Parathyroid adenoma (tissue), 2 donors: Measurements from ENCODE around the gene NOX5.
A peak's percentile ranks its signal among the peaks of the same experiment; 100 is the strongest.

Experiments used
- H2AFZ ChIP-seq: fragments of 300-600 bp; sonication (generic); one replicate; pipeline ENCODE4 v1.7.0; 2017; ENCODE audit warnings: antibody characterized with exemption, mild to moderate bottlenecking
- H3K27ac ChIP-seq: fragments of 300-600 bp; sonication (generic); one replicate; pipeline ENCODE4 v1.7.0; 2017
- H3K27me3 ChIP-seq: fragments of 300-600 bp; sonication (generic); one replicate; pipeline ENCODE4 v1.7.0; 2017; ENCODE audit warnings: low read length; ENCODE audit not compliant: control insufficient read depth, insufficient read depth
- H3K36me3 ChIP-seq: fragments of 300-600 bp; sonication (generic); one replicate; pipeline ENCODE4 v1.7.0; 2017; ENCODE audit warnings: low read length; ENCODE audit not compliant: control insufficient read depth, insufficient read depth
- H3K4me1 ChIP-seq: fragments of 300-600 bp; sonication (generic); one replicate; pipeline ENCODE4 v1.7.0; 2017; ENCODE audit warnings: control low read depth
- H3K4me2 ChIP-seq: fragments of 300-600 bp; sonication (generic); one replicate; pipeline ENCODE4 v1.7.0; 2017; ENCODE audit warnings: low read length
- H3K4me3 ChIP-seq: fragments of 300-600 bp; sonication (generic); one replicate; pipeline ENCODE4 v1.7.0; 2017; ENCODE audit warnings: low read depth, low read length
- H3K79me2 ChIP-seq: fragments of 300-600 bp; sonication (generic); one replicate; pipeline ENCODE4 v1.7.0; 2017; ENCODE audit warnings: control low read depth
- H3K9ac ChIP-seq: fragments of 300-600 bp; sonication (generic); one replicate; pipeline ENCODE4 v1.7.0; 2017; ENCODE audit warnings: mild to moderate bottlenecking
- H3K9me3 ChIP-seq: fragments of 300-600 bp; sonication (generic); one replicate; pipeline ENCODE4 v1.7.0; 2017; ENCODE audit warnings: low read length; ENCODE audit not compliant: control insufficient read depth
- CTCF ChIP-seq: fragments of 300-600 bp; sonication (generic); IDR thresholded peaks from one replicate; pipeline ENCODE4 v1.7.0; 2017; ENCODE audit warnings: antibody characterized with exemption, mild to moderate bottlenecking
- donor health status: primary hyperparathyroidism.

The NOX5 gene

GRCh38 chr15:69042531-69042930 lies 28.0 kb downstream of the NOX5 start:
- TF ChIP-seq CTCF: no peak
- no peaks in the 10 kb centered on the region for H3K9me3 ChIP-seq
- H3K27ac ChIP-seq: no peak overlapping the region
- no peaks in the 10 kb centered on the region for H3K79me2 ChIP-seq
- no peak overlapping the region for H3K4me2 ChIP-seq
- H3K4me1 ChIP-seq: peaks cover 7% of the 10 kb centered on the region
- H3K9ac ChIP-seq: no peak overlapping the region
- no peaks in the 10 kb centered on the region for H3K36me3 ChIP-seq
- no peak overlapping the region for H3K4me3 ChIP-seq
- H2AFZ ChIP-seq: no peak overlapping the region
- H3K27me3 ChIP-seq: no peaks in the 10 kb centered on the region

GRCh38 chr15:69045802-69046201 lies 31.3 kb downstream of the NOX5 start:
- Histone ChIP-seq H3K9ac (no peak overlapping the region), H3K9me3 (no peaks in the 10 kb centered on the region), H3K79me2 (no peaks in the 10 kb centered on the region), H2AFZ (peak overlapping the region; percentile 78), H3K4me1 (peaks cover 7% of the 10 kb centered on the region), H3K27me3 (no peaks in the 10 kb centered on the region), H3K4me2 (no peak overlapping the region), H3K4me3 (no peak overlapping the region), H3K36me3 (no peaks in the 10 kb centered on the region), H3K27ac (peak overlapping the region; percentile 8)
- TF ChIP-seq CTCF: peak; percentile 21

- Histone ChIP-seq H3K27ac (no peak overlapping the region), H3K4me3 (no peak overlapping the region), H3K4me1 (peaks cover 7% of the 10 kb centered on the region), H3K79me2 (no peaks in the 10 kb centered on the region), H3K4me2 (no peak overlapping the region), H3K27me3 (no peaks in the 10 kb centered on the region), H3K9me3 (no peaks in the 10 kb centered on the region), H2AFZ (no peak overlapping the region), H3K36me3 (no peaks in the 10 kb centered on the region), H3K9ac (no peak overlapping the region)
- no peak for TF ChIP-seq CTCF
Measured at GRCh38 chr15:69046781-69047180, 32.3 kb downstream of the NOX5 start.

GRCh38 chr15:69049976-69050375 lies 35.5 kb downstream of the NOX5 start:
- Histone ChIP-seq H3K4me2 (no peak overlapping the region), H3K4me1 (peaks cover 7% of the 10 kb centered on the region), H3K27me3 (no peaks in the 10 kb centered on the region), H3K9ac (no peak overlapping the region), H3K27ac (no peak overlapping the region), H2AFZ (no peak overlapping the region), H3K9me3 (no peaks in the 10 kb centered on the region), H3K4me3 (no peak overlapping the region), H3K79me2 (no peaks in the 10 kb centered on the region), H3K36me3 (no peaks in the 10 kb centered on the region)
- no peak for TF ChIP-seq CTCF

- Histone ChIP-seq H2AFZ (no peak overlapping the region), H3K9me3 (no peaks in the 10 kb centered on the region), H3K4me1 (no peaks in the 10 kb centered on the region), H3K27ac (no peak overlapping the region), H3K36me3 (no peaks in the 10 kb centered on the region), H3K4me3 (no peak overlapping the region), H3K27me3 (no peaks in the 10 kb centered on the region), H3K4me2 (no peak overlapping the region), H3K9ac (no peak overlapping the region), H3K79me2 (no peaks in the 10 kb centered on the region)
- TF ChIP-seq CTCF: no peak
Measured at GRCh38 chr15:69055251-69055650, 40.8 kb downstream of the NOX5 start.
